PC-3 (cell line): ENCODE measurements around the gene PRDM11.

Experiments
- CTCF ChIP-seq: fragments of 300-600 bp; sonication (generic); conservative IDR thresholded peaks from 2 replicates; pipeline ENCODE4 v1.5.1; 2017; ENCODE audit warnings: antibody characterized with exemption, low read depth, mild to moderate bottlenecking, low read length
- EZH2 ChIP-seq: fragments of 300-600 bp; sonication (generic); IDR thresholded peaks from one replicate; pipeline ENCODE4 v1.6.1; 2017; ENCODE audit warnings: antibody characterized with exemption, mild to moderate bottlenecking, low read length; ENCODE audit not compliant: unreplicated experiment

DNA sequence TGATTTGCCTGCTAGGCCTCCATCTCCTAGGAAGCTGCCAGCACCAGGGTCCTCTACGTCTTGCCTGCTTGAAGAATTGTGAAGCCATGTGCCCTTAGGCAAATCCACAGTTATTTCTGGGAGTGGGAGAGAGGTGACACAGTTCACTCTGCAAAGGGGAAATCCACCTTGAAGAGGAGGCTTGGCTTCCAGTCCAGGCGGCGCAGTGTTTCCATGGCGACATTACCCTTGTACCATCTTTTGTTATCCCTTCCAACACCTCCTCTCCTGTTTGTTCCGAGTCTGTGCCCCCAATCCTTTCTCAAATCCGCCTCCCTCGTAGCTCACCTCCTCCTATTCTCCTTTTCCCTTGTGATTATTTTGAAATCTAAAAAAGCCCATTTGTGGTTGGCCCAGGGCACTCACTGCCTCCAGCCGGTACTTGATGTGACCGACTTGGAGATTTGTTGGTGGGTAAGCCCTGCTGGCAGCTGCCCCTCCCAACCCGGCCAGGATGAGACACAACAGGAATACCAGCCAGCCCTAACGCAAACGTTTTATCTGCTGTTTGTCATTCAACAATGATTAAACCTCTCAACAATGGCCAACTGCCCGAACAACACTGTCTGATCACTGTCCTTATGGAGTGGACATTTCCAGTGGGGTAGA lies 121.3 kb downstream of the PRDM11 start:
- TF ChIP-seq EZH2: no peak
- no peak for TF ChIP-seq CTCF
